GM23248 (cell line): ENCODE data around the gene CXADR.

Source experiments
- EZH2 ChIP-seq: fragments of 200-600 bp; sonication (generic); IDR thresholded peaks from 2 replicates; pipeline ENCODE4 v1.6.1; 2018; ENCODE audit warnings: antibody characterized with exemption, mild to moderate bottlenecking; ENCODE audit not compliant: insufficient read depth, poor library complexity, severe bottlenecking
- EZH2phosphoT487 ChIP-seq: fragments of 200-600 bp; sonication (generic); IDR thresholded peaks from 2 replicates; pipeline ENCODE4 v1.6.1; 2018; ENCODE audit warnings: antibody characterized with exemption, moderate library complexity, mild to moderate bottlenecking, low read depth; ENCODE audit not compliant: insufficient read depth

DNA sequence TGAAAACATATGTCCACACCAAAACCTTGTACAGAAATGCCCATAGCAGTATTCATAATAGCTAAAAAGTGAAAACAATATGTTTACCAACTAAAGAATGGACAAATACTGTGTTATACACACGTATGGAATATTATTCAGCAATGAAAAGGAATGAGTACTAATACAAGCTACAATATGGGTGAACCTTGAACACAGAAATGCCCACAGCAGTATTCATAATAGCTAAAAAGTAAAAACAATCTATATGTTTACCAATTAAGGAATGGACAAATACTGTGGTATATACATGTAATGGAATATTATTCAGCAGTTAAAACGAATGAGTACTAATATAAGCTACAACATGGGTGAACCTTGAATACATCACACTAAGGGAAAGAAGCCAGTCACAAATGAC lies 96.8 kb downstream of the CXADR start:
- no peak for TF ChIP-seq EZH2
- TF ChIP-seq EZH2phosphoT487: no peak
